Kidney (tissue), 14 donors: ENCODE measurements around the gene SPI1. TPM values are rescaled to one million over a fixed set of nuclear protein-coding genes. Genes with fewer than 3 reads are reported as not detected.

Source experiments
- DNase-seq, 5 donors: peaks; one replicate each; pipeline ENCODE4 v3.0.0-alpha.2; 2013 to 2020
- FAIRE-seq: peaks from 2 replicates; lab custom pipeline; 2012; peaks lifted over from hg19 to GRCh38; lab: Jason Lieb, UNC
- H3K27ac ChIP-seq, 2 donors: one replicate each; pipeline ENCODE4 v1.7.0; 2013; ENCODE audit warnings: low read depth in 2 of 2, low read length in 2 of 2, inconsistent platforms in 1 of 2
- H3K27me3 ChIP-seq: one replicate; pipeline ENCODE4 v1.7.1; 2013; ENCODE audit warnings: low read length, inconsistent platforms; ENCODE audit not compliant: control insufficient read depth, insufficient read depth
- H3K36me3 ChIP-seq, 3 donors: one replicate each; pipeline versions ENCODE4 v1.7.0 to v1.7.1; 2013; ENCODE audit warnings: low read length in 3 of 3, control low read depth in 1 of 3, inconsistent platforms in 1 of 3; ENCODE audit not compliant: insufficient read depth in 3 of 3, control insufficient read depth in 2 of 3
- H3K4me1 ChIP-seq, 3 donors: one replicate each; pipeline versions ENCODE4 v1.7.0 to v1.7.1; 2013; ENCODE audit warnings: low read length in 3 of 3, inconsistent platforms in 1 of 3, low read depth in 1 of 3; ENCODE audit not compliant: control insufficient read depth in 2 of 3, insufficient read depth in 2 of 3
- H3K4me3 ChIP-seq, 3 donors: one replicate each; pipeline versions ENCODE4 v1.7.0 to v1.8.1; 2013; ENCODE audit warnings: low read length in 3 of 3, control low read depth in 1 of 3, inconsistent platforms in 1 of 3
- H3K9ac ChIP-seq, 3 donors: one replicate each; pipeline versions ENCODE4 v1.7.0 to v1.7.1; 2013; ENCODE audit warnings: low read length in 3 of 3, control low read depth in 1 of 3, inconsistent platforms in 1 of 3
- H3K9me3 ChIP-seq, 3 donors: one replicate each; pipeline versions ENCODE4 v1.7.0 to v1.7.1; 2013; ENCODE audit warnings: low read length in 3 of 3, control low read depth in 1 of 3, inconsistent platforms in 1 of 3; ENCODE audit not compliant: control insufficient read depth in 2 of 3, insufficient read depth in 1 of 3
- CTCF ChIP-seq: IDR thresholded peaks from 3 replicates; pipeline ENCODE4 v1.5.1; 2012; ENCODE audit warnings: mild to moderate bottlenecking, moderate library complexity, borderline replicate concordance; ENCODE audit not compliant: insufficient read depth; ENCODE audit errors: extremely low read depth
- intact Hi-C: fragments of 100-400 bp; cut with DNase I; formaldehyde crosslinking; loops from one replicate; pipeline ENCODE4 v1.11.1; 2022
- polyA plus RNA-seq: library from polyadenylated mRNA; stranded (reverse); fragments of 350-450 nt; fragmentation: Illumina TruSeq; extraction: RNeasy Lipid Tissue Mini Kit (QIAGEN cat#74804); gene quantifications from one replicate; pipeline ENCODE4 v1.2.3, GENCODE V29; 2014; ENCODE audit warnings: low read depth, low replicate concordance; ENCODE audit not compliant: insufficient read depth
- total RNA-seq: library from RNA; stranded (reverse); fragmentation: NEBNext Ultra II Directional; extraction: Animal tissue kit (Norgen Biotek cat#: 25700); gene quantifications from one replicate; pipeline ENCODE4 v1.2.1, GENCODE V29; 2021
- donor health status: control.
- donor health status: control.
- donor health status: control.
- donor health status: control.
- donor health status: control.
- donor health status: DM: yes; HTN: yes; CAD: no.
- donor health status: Normal renal cell carcinoma (clear cell type).

Gene SPI1
- total and polyA plus RNA-seq, 2 donors from 2014 or later: 7.3 to 39.8 TPM

- peak; percentile 99 for TF ChIP-seq CTCF
- H3K9me3 ChIP-seq: no peaks in the 10 kb centered on the region
- no peaks in the 10 kb centered on the region for H3K36me3 ChIP-seq
- peak overlapping the region; percentile 14 to 67 for H3K27ac ChIP-seq
- intact Hi-C loops: no loop called here
- no peak for FAIRE-seq
- DNase-seq: peak; percentile 95 to 97 (median 96)
- H3K9ac ChIP-seq: peak overlapping the region in 1 of 3 donors; percentile 55
- no peaks in the 10 kb centered on the region for H3K27me3 ChIP-seq
- H3K4me1 ChIP-seq: peaks cover 0 to 7% (median 0%) of the 10 kb centered on the region in 3 donors
- peak overlapping the region in 2 of 3 donors; percentile 20 to 61 for H3K4me3 ChIP-seq
Measured at GRCh38 chr11:47355283-47356128, 22.8 kb downstream of the SPI1 start.

- intact Hi-C loops: no loop called here
- Histone ChIP-seq H3K9me3 (no peaks in the 10 kb centered on the region), H3K4me3 (peak overlapping the region in 2 of 3 donors; percentile 21 to 61), H3K36me3 (no peaks in the 10 kb centered on the region), H3K4me1 (peaks cover 0 to 7% (median 0%) of the 10 kb centered on the region in 3 donors), H3K27me3 (no peaks in the 10 kb centered on the region), H3K9ac (no peak overlapping the region), H3K27ac (peak overlapping the region; percentile 7 to 67)
- FAIRE-seq (no peak), DNase-seq (peak in 3 of 5 donors; percentile 31 to 72 (median 61))
- no peak for TF ChIP-seq CTCF
Measured at GRCh38 chr11:47354913-47355282, 23.4 kb downstream of the SPI1 start.

- DNase-seq (no peak), FAIRE-seq (no peak)
- no peak for TF ChIP-seq CTCF
- Histone ChIP-seq H3K9ac (no peak overlapping the region), H3K9me3 (no peaks in the 10 kb centered on the region), H3K27ac (peak overlapping the region in 1 of 2 donors; percentile 7), H3K36me3 (no peaks in the 10 kb centered on the region), H3K4me3 (peak overlapping the region in 2 of 3 donors; percentile 21 to 61), H3K27me3 (no peaks in the 10 kb centered on the region), H3K4me1 (peaks cover 0 to 7% (median 0%) of the 10 kb centered on the region in 3 donors)
- intact Hi-C loops: no loop called here
Measured at GRCh38 chr11:47353978-47354774, 24.2 kb downstream of the SPI1 start.
